Parietal lobe (tissue), 1 donor: ENCODE measurements around the gene GFI1. TPM values are rescaled to one million over a fixed set of nuclear protein-coding genes. Genes with fewer than 3 reads are reported as not detected.

Experiments used
- total RNA-seq: library from RNA; depleted of rRNA; stranded (reverse); fragments of >200 nt; gene quantifications from one replicate; pipeline ENCODE4 v1.2.3, GENCODE V29; 2014

Gene GFI1
- total RNA-seq: not detected

DNA sequence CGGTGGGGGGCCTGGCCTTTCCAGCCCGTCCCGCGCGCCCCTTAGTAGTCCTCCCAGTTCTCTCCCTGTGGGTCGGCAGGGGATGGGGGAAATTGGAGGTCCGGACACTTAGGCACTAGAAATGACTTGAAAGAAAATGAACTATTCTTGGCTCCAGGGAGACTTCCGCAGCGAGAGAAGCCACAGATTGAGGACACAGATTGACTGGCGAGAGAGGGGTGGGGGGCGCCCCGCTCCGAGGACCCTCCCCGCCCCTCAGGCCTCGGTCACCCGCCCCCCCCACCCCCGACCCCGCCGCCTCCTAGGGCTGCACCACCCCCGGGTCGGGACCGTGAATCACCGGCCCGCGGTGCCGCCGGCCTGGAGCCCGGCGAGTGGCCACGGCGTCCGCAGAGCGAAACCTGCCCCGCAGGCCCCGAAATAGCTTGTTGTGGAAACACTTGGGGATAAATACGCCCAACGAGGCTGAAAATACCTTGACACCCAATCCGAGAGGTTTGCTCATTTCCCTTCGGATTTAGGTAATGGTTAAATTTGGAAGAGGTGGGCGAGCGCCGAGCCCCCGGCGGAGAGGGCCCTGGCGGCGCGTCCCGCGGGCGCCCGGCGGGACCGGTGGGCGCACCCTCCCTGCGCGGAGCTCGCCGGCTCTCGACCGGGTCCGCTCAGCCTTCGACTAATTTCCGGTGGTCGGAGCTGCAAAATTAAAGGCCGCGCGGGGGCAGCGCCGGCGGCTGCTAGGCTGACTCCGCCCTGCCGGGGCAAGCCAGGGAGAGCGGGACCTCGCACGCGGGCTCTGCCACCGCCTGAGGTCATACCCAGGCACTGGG, at the start of gene GFI1:
GFI1 (minus strand) TSS at position 675 of the 827 bp plus-strand sequence. CDS start 3,438 bp downstream, outside the sequence.

Other genes starting within 250 kb of the GFI1 start
- gene GLMN, start 187.9 kb downstream of the GFI1 start, total RNA-seq: 32.6 TPM
- gene RPAP2, start 187.9 kb downstream of the GFI1 start, total RNA-seq: 28.5 TPM